GM13976 (cell line): ENCODE data around the gene CCDC83.

Experiments used
- DNase-seq: peaks from one replicate; pipeline ENCODE4 v3.0.0; 2012; ENCODE audit warnings: low spot score
- in situ Hi-C: fragments of 300-500 bp; cut with MboI; formaldehyde crosslinking; loops from one replicate; pipeline ENCODE4 v1.12.0; 2022; ENCODE audit warnings: low sequenced_read_pairs, mixed read lengths, inconsistent platforms; ENCODE audit not compliant: unreplicated experiment
- TF ChIP-seq, protein P1 (sequence below): IDR thresholded peaks from 2 replicates; pipeline ENCODE4 v1.5.1; 2012; ENCODE audit warnings: borderline replicate concordance, mild to moderate bottlenecking; ENCODE audit not compliant: insufficient read depth; ENCODE audit errors: extremely low read depth, missing control alignments, control extremely low read depth

Gene CCDC83

DNA sequence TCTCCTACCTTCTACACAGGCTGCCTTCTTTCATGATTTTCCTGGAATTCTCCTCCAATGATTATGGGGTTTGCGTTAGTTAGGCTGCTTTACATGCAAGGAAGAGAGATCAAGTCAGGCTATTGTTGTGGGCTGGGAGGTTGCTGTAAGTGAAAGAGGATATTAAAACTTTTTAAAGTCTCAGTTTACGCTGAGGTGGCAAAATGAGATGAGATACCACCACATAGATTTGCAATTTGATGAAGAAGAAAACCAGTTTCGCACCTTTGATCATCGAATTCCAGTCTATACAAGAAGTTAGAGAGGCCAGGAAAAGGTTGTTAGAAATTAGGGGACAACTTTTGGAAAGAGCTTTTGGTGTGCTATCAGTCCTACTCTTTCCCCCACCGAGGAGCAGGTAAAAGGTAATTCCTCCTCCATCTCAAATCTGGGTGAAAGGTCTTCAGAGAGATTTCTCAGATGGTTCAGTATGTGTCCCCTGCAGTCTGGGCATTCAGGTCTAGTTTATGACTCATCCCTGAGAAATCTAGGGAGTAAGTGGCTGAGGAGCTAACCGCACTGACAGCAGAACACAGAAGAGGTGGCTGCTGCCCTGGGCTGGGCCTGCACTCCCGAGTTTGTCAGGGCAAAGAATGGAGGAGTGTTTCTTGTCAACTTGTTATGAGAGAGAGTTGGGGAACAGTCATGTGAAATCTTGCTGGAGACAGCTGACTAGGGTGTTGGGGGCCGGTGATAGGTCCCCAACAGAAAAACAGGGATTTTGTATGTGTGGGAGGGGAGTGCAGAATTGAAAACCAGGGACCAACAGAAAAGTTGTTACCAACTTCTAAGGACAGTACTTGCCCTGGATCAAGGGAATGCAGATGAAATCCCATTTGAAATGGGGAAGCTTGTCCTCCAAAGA lies 34.7 kb downstream of the CCDC83 start:
- DNase-seq = no peak
- TF ChIP-seq, protein P1, sequence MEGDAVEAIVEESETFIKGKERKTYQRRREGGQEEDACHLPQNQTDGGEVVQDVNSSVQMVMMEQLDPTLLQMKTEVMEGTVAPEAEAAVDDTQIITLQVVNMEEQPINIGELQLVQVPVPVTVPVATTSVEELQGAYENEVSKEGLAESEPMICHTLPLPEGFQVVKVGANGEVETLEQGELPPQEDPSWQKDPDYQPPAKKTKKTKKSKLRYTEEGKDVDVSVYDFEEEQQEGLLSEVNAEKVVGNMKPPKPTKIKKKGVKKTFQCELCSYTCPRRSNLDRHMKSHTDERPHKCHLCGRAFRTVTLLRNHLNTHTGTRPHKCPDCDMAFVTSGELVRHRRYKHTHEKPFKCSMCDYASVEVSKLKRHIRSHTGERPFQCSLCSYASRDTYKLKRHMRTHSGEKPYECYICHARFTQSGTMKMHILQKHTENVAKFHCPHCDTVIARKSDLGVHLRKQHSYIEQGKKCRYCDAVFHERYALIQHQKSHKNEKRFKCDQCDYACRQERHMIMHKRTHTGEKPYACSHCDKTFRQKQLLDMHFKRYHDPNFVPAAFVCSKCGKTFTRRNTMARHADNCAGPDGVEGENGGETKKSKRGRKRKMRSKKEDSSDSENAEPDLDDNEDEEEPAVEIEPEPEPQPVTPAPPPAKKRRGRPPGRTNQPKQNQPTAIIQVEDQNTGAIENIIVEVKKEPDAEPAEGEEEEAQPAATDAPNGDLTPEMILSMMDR = no peak
- in situ Hi-C loops = no loop called here

DNA sequence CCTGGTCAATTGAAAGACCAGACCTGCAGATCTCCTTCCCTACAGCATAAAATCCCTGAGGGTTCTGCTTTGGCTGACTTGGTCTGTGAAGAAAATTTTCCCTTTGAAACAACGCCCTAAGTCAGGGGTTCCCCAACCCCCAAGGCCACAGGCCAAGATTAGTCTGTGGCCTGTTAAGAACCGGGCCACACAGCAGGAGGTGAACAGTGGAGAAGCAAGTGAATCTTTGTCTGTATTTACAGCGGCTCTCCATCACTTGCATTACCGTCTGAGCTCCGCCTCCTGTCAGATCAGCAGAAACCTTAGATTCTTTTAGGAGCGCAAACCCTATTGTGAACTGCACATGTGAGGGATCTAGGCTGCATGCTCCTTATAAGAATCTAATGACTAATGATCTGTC lies 38.2 kb downstream of the CCDC83 start:
- TF ChIP-seq, protein P1 = no peak
- no peak for DNase-seq
- in situ Hi-C loops = no loop called here

DNA sequence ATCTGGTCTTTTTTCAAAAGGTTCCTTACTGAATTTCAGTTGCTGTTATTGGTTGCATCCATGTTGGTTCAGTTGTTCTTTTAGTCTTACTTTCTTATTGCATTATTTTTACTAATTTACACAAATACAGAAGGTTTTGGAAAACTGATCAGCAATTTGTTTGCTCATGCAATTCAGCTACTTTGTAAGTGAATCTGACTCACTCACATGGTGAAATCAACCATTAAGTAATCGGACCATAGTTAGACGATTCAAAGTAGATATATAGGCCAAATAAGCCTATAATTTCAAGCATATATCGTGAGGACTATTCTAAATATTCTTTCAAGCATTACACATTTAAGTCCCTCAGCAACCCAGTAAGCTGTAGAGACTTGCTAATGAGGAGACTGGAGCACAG lies 41.7 kb downstream of the CCDC83 start:
- TF ChIP-seq, protein P1 = no peak
- in situ Hi-C loops = no loop called here
- no peak for DNase-seq

DNA sequence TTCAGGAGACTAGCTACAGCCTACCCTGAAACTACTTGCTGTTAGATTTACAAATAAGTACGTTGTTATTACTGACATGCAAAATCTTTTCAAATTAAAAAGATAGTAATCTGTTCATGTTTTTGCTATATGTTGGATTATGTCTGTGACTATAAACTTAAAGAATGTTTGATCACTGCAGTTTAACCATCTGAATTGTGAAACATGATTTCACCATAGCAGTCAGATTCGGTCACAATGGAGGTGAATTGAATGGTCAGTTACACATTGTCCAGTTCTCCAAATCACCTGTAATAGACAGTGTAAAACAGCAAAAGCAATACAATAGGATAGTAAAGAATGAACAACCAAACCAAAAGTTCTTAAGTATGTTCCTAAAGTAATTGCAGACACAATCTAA lies 43.3 kb downstream of the CCDC83 start:
- DNase-seq = no peak
- TF ChIP-seq, protein P1 = no peak
- in situ Hi-C loops = no loop called here

DNA sequence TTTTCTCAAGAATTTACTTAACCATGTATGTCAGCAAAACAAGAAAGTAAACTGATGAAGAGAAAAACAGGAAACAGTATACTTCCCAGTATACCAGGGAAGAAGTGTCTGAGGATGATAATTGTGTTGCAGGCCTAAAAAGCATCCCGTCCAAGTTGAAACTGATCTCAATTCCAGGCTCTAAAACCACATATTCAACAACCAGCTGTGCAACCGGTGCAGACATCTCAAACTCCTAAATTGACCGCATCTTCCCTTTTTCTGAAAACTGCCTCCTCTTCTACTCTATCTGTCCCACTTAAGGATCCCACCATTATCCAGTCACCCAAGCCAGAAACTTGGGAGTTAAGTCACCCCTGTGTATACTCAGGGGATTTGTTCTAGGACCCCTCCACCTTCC lies 47.2 kb downstream of the CCDC83 start:
- TF ChIP-seq, protein P1 = no peak
- in situ Hi-C loops = no loop called here
- DNase-seq = no peak

DNA sequence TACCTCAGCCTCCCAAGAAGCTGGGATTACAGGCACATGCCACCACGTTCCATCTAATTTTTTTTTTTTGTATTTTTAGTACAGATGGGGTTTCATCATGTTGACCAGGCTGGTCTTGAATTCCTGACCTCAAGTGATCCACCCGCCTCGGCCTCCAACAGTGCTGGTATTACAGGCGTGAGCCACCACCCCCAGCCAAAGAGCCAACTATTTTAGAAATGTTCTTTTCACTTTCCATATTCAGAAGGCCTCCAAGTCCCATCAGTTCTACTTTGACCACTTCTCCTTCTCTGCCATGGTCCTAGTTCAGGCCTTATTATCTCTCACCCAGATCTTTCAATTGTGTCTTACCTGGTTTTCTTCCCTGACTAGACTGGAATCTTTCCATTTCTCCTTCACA lies 48.2 kb downstream of the CCDC83 start:
- TF ChIP-seq, protein P1 = no peak
- DNase-seq = no peak
- in situ Hi-C loops = no loop called here

DNA sequence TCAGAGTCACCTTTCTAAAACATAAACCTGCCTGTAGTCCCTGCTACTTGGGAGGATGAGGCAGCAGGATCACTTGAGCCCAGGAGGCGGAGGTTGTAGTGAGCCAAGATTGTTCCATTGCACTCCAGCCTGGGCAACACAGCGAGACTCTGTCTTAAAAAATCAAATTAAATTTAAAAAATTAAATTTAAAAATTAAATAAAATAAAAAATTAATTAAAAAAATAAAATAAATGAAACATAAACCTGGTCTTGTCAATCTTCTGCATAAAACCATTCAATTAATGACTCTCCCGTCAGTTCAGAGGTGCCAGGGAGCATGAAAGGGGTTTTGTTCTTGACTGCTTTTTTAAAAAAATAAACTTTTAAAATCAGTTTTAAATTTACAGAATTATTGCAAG lies 48.6 kb downstream of the CCDC83 start:
- in situ Hi-C loops = no loop called here
- TF ChIP-seq, protein P1 = no peak
- no peak for DNase-seq
